HEK293 (cell line): ENCODE results near the gene KLHDC10.

Experiments used
- KLF1 ChIP-seq: fragments of 450-650 bp; formaldehyde crosslinking; IDR thresholded peaks from 2 replicates; pipeline ENCODE4 v1.5.1; 2016; ENCODE audit warnings: missing biosample characterization, missing genetic modification characterization
- KLF9 ChIP-seq: fragments of 450-650 bp; formaldehyde crosslinking; IDR thresholded peaks from 2 replicates; pipeline ENCODE4 v1.5.1; 2016; ENCODE audit warnings: missing biosample characterization, missing genetic modification characterization, low read depth
- ZNF335 ChIP-seq: fragments of 450-650 bp; formaldehyde crosslinking; conservative IDR thresholded peaks from 2 replicates; pipeline ENCODE4 v1.5.1; 2016; ENCODE audit warnings: missing biosample characterization, missing genetic modification characterization
- ZNF558 ChIP-seq: fragments of 450-650 bp; formaldehyde crosslinking; IDR thresholded peaks from 2 replicates; pipeline ENCODE4 v1.5.1; 2016; ENCODE audit warnings: missing biosample characterization, missing genetic modification characterization
- ZNF623 ChIP-seq: fragments of 450-650 bp; formaldehyde crosslinking; IDR thresholded peaks from 2 replicates; pipeline ENCODE4 v1.5.1; 2016; ENCODE audit warnings: missing biosample characterization, missing genetic modification characterization

DNA sequence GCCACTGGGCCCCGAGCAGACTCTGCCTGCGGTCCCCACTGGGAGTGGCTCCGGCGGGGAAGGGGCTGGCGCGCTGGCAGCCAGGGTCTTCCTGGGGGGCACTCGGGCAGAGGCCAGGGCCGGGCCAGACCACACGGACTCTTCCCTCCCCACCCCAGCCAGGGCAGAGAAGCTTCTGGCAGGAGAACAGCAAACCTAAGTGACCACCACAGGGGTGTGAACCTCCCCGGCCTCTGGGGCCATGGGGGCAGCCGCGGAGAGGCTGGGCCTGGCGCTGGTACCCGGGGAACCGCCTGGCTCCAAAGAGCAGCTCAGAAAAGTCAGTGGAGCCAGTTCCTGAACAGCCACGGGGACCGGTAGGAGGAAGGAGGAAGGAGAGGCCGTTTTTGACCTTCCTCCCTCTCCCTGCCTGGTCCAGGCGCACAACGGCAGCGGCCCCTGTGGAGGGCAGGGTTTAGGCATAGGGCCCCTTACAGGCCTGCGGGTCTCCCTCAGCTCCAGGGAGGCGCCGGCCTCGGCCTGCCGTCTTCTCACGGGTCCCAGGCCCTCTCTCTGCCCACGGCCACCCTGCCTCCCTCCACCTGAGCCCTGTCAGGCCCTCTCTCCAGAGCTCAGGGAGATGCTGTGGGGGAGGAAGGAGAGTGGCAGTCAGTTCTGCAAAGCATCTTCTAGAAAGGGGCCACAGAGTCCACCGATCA lies 83.0 kb downstream of the KLHDC10 start:
- TF ChIP-seq KLF1 (tag by site-specific recombination): no peak
- TF ChIP-seq ZNF623 (tag by site-specific recombination): no peak
- TF ChIP-seq KLF9 (tag by site-specific recombination): no peak
- no peak for TF ChIP-seq ZNF335 (tag by site-specific recombination)
- no peak for TF ChIP-seq ZNF558 (tag by site-specific recombination)
